ENCODE data around the gene FOXN1. TPM values are rescaled to one million over a fixed set of nuclear protein-coding genes. Genes with fewer than 3 reads are reported as not detected.

The FOXN1 gene
- total RNA-seq, 1 experiment from 2014 or later, result not detected

DNA sequence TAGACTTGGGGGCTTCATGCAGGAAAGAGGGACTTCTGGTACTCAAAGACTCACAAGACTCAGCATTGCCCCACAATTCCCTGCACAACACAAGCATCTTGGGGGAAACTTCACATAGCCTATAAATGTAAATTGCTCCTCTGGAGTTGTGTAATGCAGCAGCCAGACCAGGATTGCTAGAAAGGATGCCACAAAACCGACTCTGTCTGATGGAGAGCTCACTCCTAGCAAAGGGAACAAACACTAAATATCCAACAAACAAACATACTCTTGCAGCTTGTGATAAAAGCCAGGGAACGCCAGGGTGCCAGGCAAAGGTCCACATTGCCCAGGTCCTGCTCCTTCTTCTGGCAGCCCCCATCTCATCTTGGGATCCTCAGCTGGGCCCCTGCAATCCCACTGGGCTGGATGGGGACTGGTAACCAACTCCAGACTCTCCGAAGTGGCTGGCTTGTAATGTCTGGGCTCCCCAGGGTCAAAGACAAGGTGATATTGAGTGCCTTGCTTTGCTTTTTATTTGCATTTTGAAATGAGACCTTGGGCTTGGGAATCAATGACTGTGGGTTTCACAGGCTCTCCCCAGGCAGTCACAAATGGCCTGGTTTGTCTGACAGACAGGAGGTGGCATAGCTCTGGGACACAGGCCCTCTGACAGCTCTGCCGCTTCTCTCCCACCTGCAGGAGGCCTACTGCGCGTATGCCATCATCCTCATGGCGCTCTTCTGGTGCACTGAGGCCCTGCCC lies 17.4 kb upstream of the FOXN1 start (continued):
- TF ChIP-seq, protein P1, sequence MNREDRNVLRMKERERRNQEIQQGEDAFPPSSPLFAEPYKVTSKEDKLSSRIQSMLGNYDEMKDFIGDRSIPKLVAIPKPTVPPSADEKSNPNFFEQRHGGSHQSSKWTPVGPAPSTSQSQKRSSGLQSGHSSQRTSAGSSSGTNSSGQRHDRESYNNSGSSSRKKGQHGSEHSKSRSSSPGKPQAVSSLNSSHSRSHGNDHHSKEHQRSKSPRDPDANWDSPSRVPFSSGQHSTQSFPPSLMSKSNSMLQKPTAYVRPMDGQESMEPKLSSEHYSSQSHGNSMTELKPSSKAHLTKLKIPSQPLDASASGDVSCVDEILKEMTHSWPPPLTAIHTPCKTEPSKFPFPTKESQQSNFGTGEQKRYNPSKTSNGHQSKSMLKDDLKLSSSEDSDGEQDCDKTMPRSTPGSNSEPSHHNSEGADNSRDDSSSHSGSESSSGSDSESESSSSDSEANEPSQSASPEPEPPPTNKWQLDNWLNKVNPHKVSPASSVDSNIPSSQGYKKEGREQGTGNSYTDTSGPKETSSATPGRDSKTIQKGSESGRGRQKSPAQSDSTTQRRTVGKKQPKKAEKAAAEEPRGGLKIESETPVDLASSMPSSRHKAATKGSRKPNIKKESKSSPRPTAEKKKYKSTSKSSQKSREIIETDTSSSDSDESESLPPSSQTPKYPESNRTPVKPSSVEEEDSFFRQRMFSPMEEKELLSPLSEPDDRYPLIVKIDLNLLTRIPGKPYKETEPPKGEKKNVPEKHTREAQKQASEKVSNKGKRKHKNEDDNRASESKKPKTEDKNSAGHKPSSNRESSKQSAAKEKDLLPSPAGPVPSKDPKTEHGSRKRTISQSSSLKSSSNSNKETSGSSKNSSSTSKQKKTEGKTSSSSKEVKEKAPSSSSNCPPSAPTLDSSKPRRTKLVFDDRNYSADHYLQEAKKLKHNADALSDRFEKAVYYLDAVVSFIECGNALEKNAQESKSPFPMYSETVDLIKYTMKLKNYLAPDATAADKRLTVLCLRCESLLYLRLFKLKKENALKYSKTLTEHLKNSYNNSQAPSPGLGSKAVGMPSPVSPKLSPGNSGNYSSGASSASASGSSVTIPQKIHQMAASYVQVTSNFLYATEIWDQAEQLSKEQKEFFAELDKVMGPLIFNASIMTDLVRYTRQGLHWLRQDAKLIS (CRISPR knock-in tag; IDR thresholded peaks at IDR 0.05; ENCODE audit: borderline replicate concordance), result no peak
- TF ChIP-seq SP1 (CRISPR knock-in tag; conservative IDR thresholded peaks at IDR 0.05), result no peak
- TF ChIP-seq, protein P2, sequence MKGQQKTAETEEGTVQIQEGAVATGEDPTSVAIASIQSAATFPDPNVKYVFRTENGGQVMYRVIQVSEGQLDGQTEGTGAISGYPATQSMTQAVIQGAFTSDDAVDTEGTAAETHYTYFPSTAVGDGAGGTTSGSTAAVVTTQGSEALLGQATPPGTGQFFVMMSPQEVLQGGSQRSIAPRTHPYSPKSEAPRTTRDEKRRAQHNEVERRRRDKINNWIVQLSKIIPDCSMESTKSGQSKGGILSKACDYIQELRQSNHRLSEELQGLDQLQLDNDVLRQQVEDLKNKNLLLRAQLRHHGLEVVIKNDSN (CRISPR knock-in tag; IDR thresholded peaks at IDR 0.05), result no peak

- POLR2A ChIA-PET, result no interaction called here
- DNase-seq (ENCODE audit: low spot score), result no peak
- ATAC-seq, result no peak
- Mint-ChIP-seq H3K27me3 (ENCODE audit: low read depth) (peaks cover 5% of the 10 kb centered on the region), H3K36me3 (no peaks in the 10 kb centered on the region), H3K4me3 (no peak overlapping the region), H3K27ac (no peak overlapping the region; the same call in 1 of the 2 replicates), H3K4me1 (no peaks in the 10 kb centered on the region), H3K9me3 (peaks cover 3% of the 10 kb centered on the region)
- CTCF ChIA-PET, result interaction anchor here (1.1 kb wide), 1 partner anchor 45 kb away, joined by 3 read pairs; no protein-coding TSS in a partner anchor
- TF ChIP-seq IRF1 (CRISPR knock-in tag; IDR thresholded peaks at IDR 0.05) (no peak), CTCF (IDR thresholded peaks at IDR 0.05) (no peak), E2F5 (CRISPR knock-in tag; IDR thresholded peaks at IDR 0.05) (no peak), MLX (CRISPR knock-in tag; IDR thresholded peaks at IDR 0.05) (no peak), MYBL2 (CRISPR knock-in tag; IDR thresholded peaks at IDR 0.05) (no peak), JUN (CRISPR knock-in tag; IDR thresholded peaks at IDR 0.05) (no peak), IRF2 (CRISPR knock-in tag; IDR thresholded peaks at IDR 0.05; ENCODE audit: borderline replicate concordance, low read depth) (no peak), KAT7 (CRISPR knock-in tag; IDR thresholded peaks at IDR 0.05; ENCODE audit: borderline replicate concordance) (no peak), ZBTB43 (CRISPR knock-in tag; IDR thresholded peaks at IDR 0.05) (no peak)
- TF ChIP-seq, protein P3, sequence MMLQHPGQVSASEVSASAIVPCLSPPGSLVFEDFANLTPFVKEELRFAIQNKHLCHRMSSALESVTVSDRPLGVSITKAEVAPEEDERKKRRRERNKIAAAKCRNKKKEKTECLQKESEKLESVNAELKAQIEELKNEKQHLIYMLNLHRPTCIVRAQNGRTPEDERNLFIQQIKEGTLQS (CRISPR knock-in tag; conservative IDR thresholded peaks at IDR 0.05), result no peak
Measured at GRCh38 chr17:28491286-28491685, 14.9 kb upstream of the FOXN1 start.

Data from WTC11 (cell line).